Measurements from ENCODE around the gene TMEM33. TPM values are rescaled to one million over a fixed set of nuclear protein-coding genes. Genes with fewer than 3 reads are reported as not detected.
A peak's percentile ranks its signal among the peaks of the same experiment; 100 is the strongest.

Gene TMEM33
- total RNA-seq, 1 donor from 2014 or later: 22.5 TPM

DNA sequence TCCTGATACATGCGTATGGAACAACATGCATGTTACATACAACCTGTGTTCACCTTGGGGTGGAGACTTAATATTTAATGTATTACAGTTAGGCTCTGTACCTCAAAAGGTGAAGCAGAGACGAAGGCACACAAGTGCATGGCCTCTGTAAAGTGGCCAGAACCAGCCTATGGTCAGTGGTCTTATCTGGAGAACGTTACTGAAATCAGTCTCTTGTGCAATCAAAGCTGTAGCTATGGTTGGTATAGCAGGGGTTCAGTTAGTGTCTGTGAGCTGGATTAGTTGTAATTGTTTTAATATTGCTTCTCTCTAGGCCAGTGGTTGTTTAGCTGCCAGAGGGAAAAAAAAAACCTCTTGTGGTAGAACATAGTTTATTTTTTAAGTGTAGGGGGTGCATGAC lies 2.2 kb upstream of the TMEM33 start:
- intact Hi-C loops (cut with micrococcal nuclease): no loop called here
- TF ChIP-seq, protein P1, sequence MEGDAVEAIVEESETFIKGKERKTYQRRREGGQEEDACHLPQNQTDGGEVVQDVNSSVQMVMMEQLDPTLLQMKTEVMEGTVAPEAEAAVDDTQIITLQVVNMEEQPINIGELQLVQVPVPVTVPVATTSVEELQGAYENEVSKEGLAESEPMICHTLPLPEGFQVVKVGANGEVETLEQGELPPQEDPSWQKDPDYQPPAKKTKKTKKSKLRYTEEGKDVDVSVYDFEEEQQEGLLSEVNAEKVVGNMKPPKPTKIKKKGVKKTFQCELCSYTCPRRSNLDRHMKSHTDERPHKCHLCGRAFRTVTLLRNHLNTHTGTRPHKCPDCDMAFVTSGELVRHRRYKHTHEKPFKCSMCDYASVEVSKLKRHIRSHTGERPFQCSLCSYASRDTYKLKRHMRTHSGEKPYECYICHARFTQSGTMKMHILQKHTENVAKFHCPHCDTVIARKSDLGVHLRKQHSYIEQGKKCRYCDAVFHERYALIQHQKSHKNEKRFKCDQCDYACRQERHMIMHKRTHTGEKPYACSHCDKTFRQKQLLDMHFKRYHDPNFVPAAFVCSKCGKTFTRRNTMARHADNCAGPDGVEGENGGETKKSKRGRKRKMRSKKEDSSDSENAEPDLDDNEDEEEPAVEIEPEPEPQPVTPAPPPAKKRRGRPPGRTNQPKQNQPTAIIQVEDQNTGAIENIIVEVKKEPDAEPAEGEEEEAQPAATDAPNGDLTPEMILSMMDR (IDR thresholded peaks at IDR 0.05; ENCODE audit: borderline replicate concordance): no peak
- no peak for DNase-seq
- Histone ChIP-seq H3K36me3 (no peaks in the 10 kb centered on the region), H3K4me3 (no peak overlapping the region), H3K27me3 (ENCODE audit: low read depth) (no peaks in the 10 kb centered on the region), H3K4me1 (peaks cover 32% of the 10 kb centered on the region), H3K9me3 (replicated peaks) (no peaks in the 10 kb centered on the region), H3K27ac (replicated peaks) (no peak overlapping the region)

DNA sequence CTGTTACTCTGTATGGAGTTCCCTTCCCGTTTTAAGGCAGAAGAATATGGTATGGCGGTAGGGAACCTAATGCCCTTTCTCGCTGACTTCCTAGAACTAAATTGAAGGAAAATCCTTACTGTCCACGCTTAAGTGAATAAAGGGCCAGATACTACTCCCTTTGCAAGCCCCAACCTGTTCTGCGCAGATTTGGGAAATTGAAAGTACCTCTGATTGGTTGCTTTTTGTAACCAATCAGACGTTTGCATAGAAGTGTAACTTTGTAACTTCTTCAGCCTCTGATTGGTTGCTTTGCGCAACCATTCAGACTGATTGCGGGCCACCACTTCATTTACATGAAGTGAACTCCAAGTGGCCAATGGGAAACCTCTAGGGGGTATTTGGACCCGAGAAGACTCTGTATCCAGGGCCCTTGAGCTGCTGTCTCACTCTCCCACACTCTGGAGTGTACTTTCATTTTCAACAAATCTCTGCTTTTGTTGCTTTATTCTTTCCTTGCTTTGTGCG lies 1.2 kb upstream of the TMEM33 start:
- no peak for DNase-seq
- intact Hi-C loops (cut with micrococcal nuclease): no loop called here
- peak overlapping the region; percentile 89 for H3K27ac ChIP-seq (replicated peaks)

DNA sequence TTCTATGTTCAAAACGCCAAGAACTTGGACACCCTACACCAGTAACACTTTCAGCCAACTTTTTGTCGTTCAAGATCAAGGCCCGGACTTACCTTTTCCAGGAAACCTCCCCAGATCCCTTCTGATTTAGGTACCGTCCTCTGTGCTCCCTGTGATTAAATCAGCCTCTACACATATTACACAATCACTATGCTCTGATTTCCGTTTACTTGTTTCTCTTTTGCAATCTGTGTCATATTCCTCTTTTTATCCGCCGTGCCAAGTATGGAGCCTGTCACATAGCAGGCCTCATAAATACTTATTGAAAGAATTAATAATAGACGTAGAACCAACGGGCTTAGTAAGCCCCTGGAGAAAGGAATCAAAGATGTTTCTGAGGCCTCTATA lies 722 bp upstream of the TMEM33 start:
- no peaks in the 10 kb centered on the region for H3K9me3 ChIP-seq (replicated peaks)
- H3K27me3 ChIP-seq (ENCODE audit: low read depth): no peaks in the 10 kb centered on the region
- no peak for DNase-seq
- H3K27ac ChIP-seq (replicated peaks): peak overlapping the region; percentile 89
- intact Hi-C loops (cut with micrococcal nuclease): no loop called here
- peak overlapping the region; percentile 99 for H3K4me3 ChIP-seq
- peaks cover 43% of the 10 kb centered on the region for H3K4me1 ChIP-seq
- TF ChIP-seq, protein P1 (IDR thresholded peaks at IDR 0.05; ENCODE audit: borderline replicate concordance): no peak
- H3K36me3 ChIP-seq: peaks cover 12% of the 10 kb centered on the region

More for the DNA sequence above, 1.2 kb upstream of the TMEM33 start:
- H3K27me3 ChIP-seq (ENCODE audit: low read depth): no peaks in the 10 kb centered on the region
- peaks cover 43% of the 10 kb centered on the region for H3K4me1 ChIP-seq
- H3K4me3 ChIP-seq: peak overlapping the region; percentile 99
- H3K9me3 ChIP-seq (replicated peaks): no peaks in the 10 kb centered on the region
- TF ChIP-seq, protein P1 (IDR thresholded peaks at IDR 0.05; ENCODE audit: borderline replicate concordance): no peak
- H3K36me3 ChIP-seq: peaks cover 7% of the 10 kb centered on the region

DNA sequence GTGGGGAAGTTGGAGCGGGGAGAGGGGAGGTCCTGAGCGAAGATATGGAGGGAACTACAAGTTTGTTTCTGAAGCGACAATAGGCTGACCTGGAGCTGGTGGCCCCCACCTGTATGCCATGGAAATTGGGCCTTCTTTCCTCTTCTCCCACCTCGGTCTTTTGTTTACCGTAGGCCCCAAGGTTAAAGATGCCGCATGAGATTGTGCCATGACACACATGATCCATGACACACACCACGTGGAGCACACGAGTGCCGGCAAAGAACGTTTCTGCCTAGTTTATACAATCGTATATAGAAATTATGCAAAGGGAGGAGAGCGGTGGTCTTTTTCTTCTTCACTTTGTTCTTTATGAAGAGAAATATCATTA lies 408 bp downstream of the TMEM33 start:
- no peaks in the 10 kb centered on the region for H3K9me3 ChIP-seq (replicated peaks)
- TF ChIP-seq, protein P1 (IDR thresholded peaks at IDR 0.05; ENCODE audit: borderline replicate concordance): no peak
- H3K36me3 ChIP-seq: peaks cover 21% of the 10 kb centered on the region
- no peaks in the 10 kb centered on the region for H3K27me3 ChIP-seq (ENCODE audit: low read depth)
- DNase-seq: no peak
- H3K4me3 ChIP-seq: peak overlapping the region; percentile 99
- H3K4me1 ChIP-seq: peaks cover 43% of the 10 kb centered on the region
- H3K27ac ChIP-seq (replicated peaks): peak overlapping the region; percentile 89
- intact Hi-C loops (cut with micrococcal nuclease): no loop called here

DNA sequence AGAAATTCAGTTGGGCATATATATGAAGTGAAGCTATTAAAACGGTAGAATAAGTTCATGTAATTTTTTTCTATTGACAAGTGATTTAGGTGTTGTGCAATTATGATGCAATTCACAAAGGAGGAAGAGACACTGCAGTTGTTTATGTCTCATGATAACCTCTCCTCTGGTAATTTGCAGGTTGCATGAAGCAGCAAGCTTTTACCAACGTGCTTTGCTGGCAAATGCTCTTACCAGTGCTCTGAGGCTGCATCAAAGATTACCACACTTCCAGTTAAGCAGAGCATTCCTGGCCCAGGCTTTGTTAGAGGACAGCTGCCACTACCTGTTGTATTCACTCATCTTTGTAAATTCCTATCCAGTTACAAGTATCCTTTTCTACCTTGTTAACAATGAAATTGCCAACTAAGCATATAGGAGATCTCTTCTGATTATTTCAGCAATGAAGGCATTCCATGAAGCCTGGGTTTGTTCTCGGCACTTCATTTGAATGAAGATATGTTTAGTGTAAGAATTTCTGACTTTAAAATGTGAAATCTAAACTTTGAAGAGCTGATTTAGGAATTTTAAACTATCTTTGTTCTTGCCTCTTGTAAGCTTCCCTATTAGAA lies 3.9 kb downstream of the TMEM33 start:
- H3K27ac ChIP-seq (replicated peaks): no peak overlapping the region
- H3K36me3 ChIP-seq: peaks cover 21% of the 10 kb centered on the region
- no peak for DNase-seq
- intact Hi-C loops (cut with micrococcal nuclease): no loop called here
- H3K9me3 ChIP-seq (replicated peaks): no peaks in the 10 kb centered on the region
- H3K4me1 ChIP-seq: peaks cover 49% of the 10 kb centered on the region
- no peaks in the 10 kb centered on the region for H3K27me3 ChIP-seq (ENCODE audit: low read depth)
- no peak overlapping the region for H3K4me3 ChIP-seq
- TF ChIP-seq, protein P1 (IDR thresholded peaks at IDR 0.05; ENCODE audit: borderline replicate concordance): no peak
